ENCODE data around the gene PLCL1. TPM values are rescaled to one million over a fixed set of nuclear protein-coding genes. Genes with fewer than 3 reads are reported as not detected.

PLCL1 gene
- total and polyA plus RNA-seq, 4 donors, result 5.1 to 15.7 (median 13.2) TPM

DNA sequence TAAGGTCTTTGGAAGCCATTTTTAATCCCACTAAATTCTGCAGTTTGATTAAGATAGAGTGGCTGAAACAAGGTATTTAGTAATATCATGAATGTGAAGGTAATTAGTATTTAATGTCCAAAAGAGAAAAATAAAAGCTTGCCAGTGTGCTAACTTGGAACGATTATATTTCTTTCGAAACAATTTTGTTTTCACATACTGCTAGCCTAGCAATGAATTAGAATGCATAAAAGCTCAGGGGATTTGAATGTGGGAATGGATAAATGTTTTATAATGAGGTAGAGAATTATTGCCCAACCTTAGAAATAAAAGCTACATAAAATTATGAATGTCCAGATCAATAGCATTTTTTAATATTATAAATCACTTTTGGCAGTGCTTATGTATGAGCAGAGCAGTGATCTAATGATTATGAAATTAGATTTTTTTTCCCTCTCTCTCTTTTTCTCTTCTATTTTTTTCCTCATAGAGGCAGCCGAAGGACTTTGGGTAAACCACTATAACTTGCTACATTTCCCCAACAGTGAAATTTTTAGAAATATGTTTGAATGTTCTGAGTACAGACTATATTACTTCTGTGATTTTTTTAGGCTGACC lies 75.5 kb downstream of the PLCL1 start:
- 8 to 14% methylated on average over 3 of the region's 3 CpGs for WGBS, 2 donors
- Histone ChIP-seq H3K4me3 (ENCODE audit: low read length in 2 of 2) (no peak overlapping the region), H3K27me3 (ENCODE audit: control insufficient read depth in 1 of 2, insufficient read depth in 2 of 2, low read length in 1 of 2) (no peaks in the 10 kb centered on the region), H3K27ac (ENCODE audit: low read depth in 1 of 2, low read length in 2 of 2) (no peak overlapping the region), H3K36me3 (ENCODE audit: control insufficient read depth in 1 of 2, insufficient read depth in 2 of 2, low read length in 1 of 2) (no peaks in the 10 kb centered on the region), H3K4me1 (ENCODE audit: control insufficient read depth in 1 of 2, insufficient read depth in 2 of 2, low read length in 2 of 2) (peaks cover 4 to 9% of the 10 kb centered on the region in 2 donors), H3K9me3 (ENCODE audit: control insufficient read depth, low read length) (no peaks in the 10 kb centered on the region)
- peak; percentile 50 for ATAC-seq (ENCODE audit: low FRiP score)
- intact Hi-C loops (cut with DNase I), result loop anchor here in 1 of 2 donors (10.0 kb wide), 1 partner anchor 65 kb away; no protein-coding TSS in a partner anchor
- no peak for DNase-seq

DNA sequence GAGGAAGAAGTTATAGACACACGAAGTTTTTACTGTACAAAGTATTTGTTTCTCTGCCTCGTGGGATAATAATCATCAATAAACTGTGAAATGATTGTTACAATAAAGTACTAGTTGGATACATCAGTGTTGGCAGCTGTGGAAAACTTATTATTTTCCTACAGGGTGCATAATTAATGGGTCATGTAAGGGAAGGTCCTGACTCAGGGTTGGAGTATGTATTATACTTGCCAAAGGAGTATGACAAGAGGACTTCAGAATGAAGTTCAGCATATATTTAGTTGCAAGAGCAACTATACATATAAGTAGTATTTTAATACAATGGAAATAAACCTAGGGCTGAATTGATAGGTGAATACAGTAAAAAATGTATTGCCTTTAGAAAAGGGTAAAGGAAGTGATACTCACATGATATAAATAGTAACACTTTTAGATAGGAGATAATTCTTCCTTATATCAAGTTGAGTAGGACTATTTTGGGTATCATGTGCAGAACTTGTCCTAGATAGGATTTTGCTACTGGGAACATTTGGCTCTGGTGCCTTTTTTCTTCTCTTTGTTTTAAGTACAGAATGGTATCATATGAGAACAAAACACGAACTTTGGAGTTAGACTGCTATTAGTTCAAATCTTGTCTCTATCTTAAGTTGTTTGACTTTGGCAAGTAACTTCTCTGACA lies 79.1 kb downstream of the PLCL1 start:
- 23 to 29% methylated on average over 3 of the region's 3 CpGs for WGBS, 2 donors
- Histone ChIP-seq H3K27ac (ENCODE audit: low read depth in 1 of 2, low read length in 2 of 2) (no peak overlapping the region), H3K9me3 (ENCODE audit: control insufficient read depth, low read length) (no peaks in the 10 kb centered on the region), H3K27me3 (ENCODE audit: control insufficient read depth in 1 of 2, insufficient read depth in 2 of 2, low read length in 1 of 2) (no peaks in the 10 kb centered on the region), H3K4me1 (ENCODE audit: control insufficient read depth in 1 of 2, insufficient read depth in 2 of 2, low read length in 2 of 2) (peaks cover 3 to 6% of the 10 kb centered on the region in 2 donors), H3K4me3 (ENCODE audit: low read length in 2 of 2) (no peak overlapping the region), H3K36me3 (ENCODE audit: control insufficient read depth in 1 of 2, insufficient read depth in 2 of 2, low read length in 1 of 2) (no peaks in the 10 kb centered on the region)
- DNase-seq (no peak), ATAC-seq (ENCODE audit: low FRiP score) (no peak)
- intact Hi-C loops (cut with DNase I), result no loop called here

DNA sequence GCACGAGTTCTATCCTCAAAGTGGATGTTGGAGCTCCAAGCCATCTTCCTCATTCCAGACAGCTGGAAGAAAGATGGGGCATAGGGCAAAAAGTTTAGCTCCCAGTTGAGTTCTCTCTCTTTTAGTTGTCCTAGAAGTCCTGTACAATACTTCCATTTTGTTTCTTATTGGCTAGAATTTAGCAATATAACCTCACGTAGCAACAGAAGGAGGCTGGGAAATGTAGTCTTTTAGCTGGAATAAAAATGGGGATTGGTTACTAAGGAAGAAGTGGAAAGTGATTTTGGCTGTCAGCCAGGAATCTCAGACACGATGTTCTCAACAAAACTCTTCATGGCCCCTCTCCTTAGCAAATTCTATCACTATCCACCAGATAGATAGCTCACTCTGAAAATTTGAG lies 79.9 kb downstream of the PLCL1 start:
- Histone ChIP-seq H3K4me3 (ENCODE audit: low read length in 2 of 2) (no peak overlapping the region), H3K9me3 (ENCODE audit: control insufficient read depth, low read length) (no peaks in the 10 kb centered on the region), H3K36me3 (ENCODE audit: control insufficient read depth in 1 of 2, insufficient read depth in 2 of 2, low read length in 1 of 2) (no peaks in the 10 kb centered on the region), H3K4me1 (ENCODE audit: control insufficient read depth in 1 of 2, insufficient read depth in 2 of 2, low read length in 2 of 2) (peaks cover 0 to 5% of the 10 kb centered on the region in 2 donors), H3K27ac (ENCODE audit: low read depth in 1 of 2, low read length in 2 of 2) (no peak overlapping the region), H3K27me3 (ENCODE audit: control insufficient read depth in 1 of 2, insufficient read depth in 2 of 2, low read length in 1 of 2) (no peaks in the 10 kb centered on the region)
- DNase-seq (no peak), ATAC-seq (ENCODE audit: low FRiP score) (no peak)
- WGBS, 2 donors, result 53 to 63% methylated on average over 3 of the region's 3 CpGs
- intact Hi-C loops (cut with DNase I), result no loop called here

DNA sequence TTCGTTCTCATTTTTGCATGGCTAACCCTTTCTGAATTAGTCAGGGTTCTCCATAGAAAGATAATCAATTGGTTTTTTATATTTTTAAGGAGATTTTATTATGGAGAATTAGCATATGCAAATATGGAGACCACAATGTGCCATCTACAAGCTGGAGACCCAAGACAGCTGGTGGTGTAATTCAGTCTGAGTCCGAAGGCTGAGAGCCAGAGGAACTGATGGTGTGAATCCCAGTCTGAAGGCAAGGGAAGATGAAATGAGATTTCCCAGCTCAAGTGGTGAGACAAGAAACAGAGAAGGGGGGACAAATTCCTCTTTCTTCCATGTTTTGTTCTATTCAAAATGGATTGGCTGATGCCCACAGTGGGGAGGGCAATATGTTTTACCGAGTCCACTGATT lies 80.7 kb downstream of the PLCL1 start:
- H3K9me3 ChIP-seq (ENCODE audit: control insufficient read depth, low read length), result no peaks in the 10 kb centered on the region
- H3K36me3 ChIP-seq (ENCODE audit: control insufficient read depth in 1 of 2, insufficient read depth in 2 of 2, low read length in 1 of 2), result no peaks in the 10 kb centered on the region
- intact Hi-C loops (cut with DNase I), result no loop called here
- H3K4me3 ChIP-seq (ENCODE audit: low read length in 2 of 2), result no peak overlapping the region
- ATAC-seq (ENCODE audit: low FRiP score) (no peak), DNase-seq (no peak)
- no peak overlapping the region for H3K27ac ChIP-seq (ENCODE audit: low read depth in 1 of 2, low read length in 2 of 2)
- WGBS, 2 donors, result 96 to 98% methylated on average over 3 of the region's 3 CpGs
- peaks cover 0 to 5% of the 10 kb centered on the region in 2 donors for H3K4me1 ChIP-seq (ENCODE audit: control insufficient read depth in 1 of 2, insufficient read depth in 2 of 2, low read length in 2 of 2)
- H3K27me3 ChIP-seq (ENCODE audit: control insufficient read depth in 1 of 2, insufficient read depth in 2 of 2, low read length in 1 of 2), result no peaks in the 10 kb centered on the region

DNA sequence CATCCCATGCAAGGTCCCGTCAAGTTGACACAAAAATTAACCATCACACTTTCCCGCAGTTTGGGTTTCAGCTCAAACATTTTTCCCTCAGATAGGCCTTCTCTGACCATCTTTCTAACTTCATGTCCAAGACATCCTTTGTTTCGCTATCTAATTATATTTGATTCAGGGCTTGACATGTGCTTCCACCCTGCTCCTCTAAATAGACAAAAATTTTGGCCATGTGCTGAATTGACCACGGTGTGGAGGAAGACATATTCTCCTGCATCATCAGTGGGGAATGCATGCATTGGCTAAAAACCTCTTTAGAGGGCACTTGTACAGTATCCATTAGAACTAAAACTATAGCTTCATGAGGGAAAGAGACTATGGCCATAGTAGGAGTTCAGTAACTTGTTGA lies 81.2 kb downstream of the PLCL1 start:
- Histone ChIP-seq H3K27ac (ENCODE audit: low read depth in 1 of 2, low read length in 2 of 2) (no peak overlapping the region), H3K4me1 (ENCODE audit: control insufficient read depth in 1 of 2, insufficient read depth in 2 of 2, low read length in 2 of 2) (peaks cover 0 to 5% of the 10 kb centered on the region in 2 donors), H3K27me3 (ENCODE audit: control insufficient read depth in 1 of 2, insufficient read depth in 2 of 2, low read length in 1 of 2) (no peaks in the 10 kb centered on the region), H3K36me3 (ENCODE audit: control insufficient read depth in 1 of 2, insufficient read depth in 2 of 2, low read length in 1 of 2) (no peaks in the 10 kb centered on the region), H3K9me3 (ENCODE audit: control insufficient read depth, low read length) (no peaks in the 10 kb centered on the region), H3K4me3 (ENCODE audit: low read length in 2 of 2) (no peak overlapping the region)
- intact Hi-C loops (cut with DNase I), result no loop called here
- WGBS, 2 donors, result 75 to 78% methylated on average over 4 of the region's 4 CpGs
- ATAC-seq (ENCODE audit: low FRiP score), result no peak
- no peak for DNase-seq

DNA sequence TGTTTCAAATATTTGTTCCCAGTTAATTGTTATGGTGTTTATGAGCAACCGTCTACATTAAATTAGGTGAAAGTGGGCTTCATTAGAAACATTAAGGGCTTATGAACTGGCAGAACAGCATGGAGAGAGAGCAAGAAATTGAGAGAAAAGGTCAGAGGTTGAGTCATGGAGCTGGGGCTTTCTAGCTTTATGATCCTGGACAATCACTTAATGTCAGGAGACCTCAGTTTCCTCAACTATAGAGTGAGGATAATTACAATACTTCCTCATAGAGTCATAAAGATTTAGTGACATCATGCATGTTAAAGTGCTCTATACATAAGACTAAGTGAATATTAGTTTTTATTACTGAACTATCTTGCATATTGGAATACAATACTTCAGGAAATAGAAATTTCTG lies 83.9 kb downstream of the PLCL1 start:
- no peaks in the 10 kb centered on the region for H3K9me3 ChIP-seq (ENCODE audit: control insufficient read depth, low read length)
- intact Hi-C loops (cut with DNase I), result no loop called here
- H3K27ac ChIP-seq (ENCODE audit: low read depth in 1 of 2, low read length in 2 of 2), result no peak overlapping the region
- 91 to 92% methylated on average over 1 of the region's 1 CpG for WGBS, 2 donors
- H3K27me3 ChIP-seq (ENCODE audit: control insufficient read depth in 1 of 2, insufficient read depth in 2 of 2, low read length in 1 of 2), result no peaks in the 10 kb centered on the region
- no peak for DNase-seq
- no peak for ATAC-seq (ENCODE audit: low FRiP score)
- H3K4me1 ChIP-seq (ENCODE audit: control insufficient read depth in 1 of 2, insufficient read depth in 2 of 2, low read length in 2 of 2), result peaks cover 0 to 8% of the 10 kb centered on the region in 2 donors
- H3K36me3 ChIP-seq (ENCODE audit: control insufficient read depth in 1 of 2, insufficient read depth in 2 of 2, low read length in 1 of 2), result no peaks in the 10 kb centered on the region
- H3K4me3 ChIP-seq (ENCODE audit: low read length in 2 of 2), result no peak overlapping the region

DNA sequence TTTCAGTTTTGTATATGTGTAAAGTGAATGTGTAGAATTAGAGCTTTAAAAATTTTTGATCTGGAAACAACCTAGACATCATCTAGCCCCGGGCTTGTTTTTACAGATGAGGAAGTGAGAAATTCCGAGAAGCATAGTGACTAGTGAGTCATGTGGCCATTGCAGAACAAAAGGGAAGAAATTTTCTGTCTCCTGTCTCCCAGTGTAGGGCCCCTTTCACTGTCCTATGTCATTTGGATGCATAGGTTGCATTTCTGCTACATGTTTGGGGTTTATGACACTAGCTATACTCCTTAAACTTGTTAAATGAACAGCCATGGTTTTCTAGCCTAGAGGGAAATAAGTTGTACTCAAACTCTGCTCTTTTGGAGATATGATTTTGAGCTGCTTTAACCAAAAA lies 84.6 kb downstream of the PLCL1 start:
- no peak overlapping the region for H3K27ac ChIP-seq (ENCODE audit: low read depth in 1 of 2, low read length in 2 of 2)
- 47 to 61% methylated on average over 2 of the region's 2 CpGs for WGBS, 2 donors
- peaks cover 0 to 9% of the 10 kb centered on the region in 2 donors for H3K4me1 ChIP-seq (ENCODE audit: control insufficient read depth in 1 of 2, insufficient read depth in 2 of 2, low read length in 2 of 2)
- H3K36me3 ChIP-seq (ENCODE audit: control insufficient read depth in 1 of 2, insufficient read depth in 2 of 2, low read length in 1 of 2), result no peaks in the 10 kb centered on the region
- ATAC-seq (ENCODE audit: low FRiP score) (peak; percentile 69), DNase-seq (no peak)
- H3K9me3 ChIP-seq (ENCODE audit: control insufficient read depth, low read length), result no peaks in the 10 kb centered on the region
- intact Hi-C loops (cut with DNase I), result no loop called here
- H3K4me3 ChIP-seq (ENCODE audit: low read length in 2 of 2), result no peak overlapping the region
- no peaks in the 10 kb centered on the region for H3K27me3 ChIP-seq (ENCODE audit: control insufficient read depth in 1 of 2, insufficient read depth in 2 of 2, low read length in 1 of 2)

DNA sequence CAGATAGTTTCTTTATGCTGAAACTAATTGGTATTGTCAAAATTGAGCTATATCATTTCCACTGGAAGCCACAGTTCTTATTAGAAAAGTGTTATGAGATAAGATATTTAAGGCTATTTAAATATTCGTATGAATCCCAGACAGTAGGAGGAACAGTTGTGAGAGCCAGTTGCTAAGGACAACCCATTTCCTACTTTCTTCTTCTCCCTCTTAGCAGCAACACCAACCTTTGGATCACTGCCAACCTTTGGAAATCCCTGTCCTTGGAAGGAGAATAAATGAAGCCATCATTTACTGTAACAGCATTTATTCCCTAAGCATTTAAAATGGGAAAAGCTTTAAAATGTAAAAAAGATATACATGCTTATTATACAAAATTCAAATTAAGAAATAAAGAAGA lies 85.8 kb downstream of the PLCL1 start:
- H3K4me1 ChIP-seq (ENCODE audit: control insufficient read depth in 1 of 2, insufficient read depth in 2 of 2, low read length in 2 of 2), result peaks cover 2 to 11% of the 10 kb centered on the region in 2 donors
- no peaks in the 10 kb centered on the region for H3K27me3 ChIP-seq (ENCODE audit: control insufficient read depth in 1 of 2, insufficient read depth in 2 of 2, low read length in 1 of 2)
- H3K4me3 ChIP-seq (ENCODE audit: low read length in 2 of 2), result no peak overlapping the region
- WGBS, 2 donors, result 27 to 28% methylated on average over 1 of the region's 1 CpG
- no peak overlapping the region for H3K27ac ChIP-seq (ENCODE audit: low read depth in 1 of 2, low read length in 2 of 2)
- no peaks in the 10 kb centered on the region for H3K9me3 ChIP-seq (ENCODE audit: control insufficient read depth, low read length)
- intact Hi-C loops (cut with DNase I), result no loop called here
- no peak for DNase-seq
- no peak for ATAC-seq (ENCODE audit: low FRiP score)
- no peaks in the 10 kb centered on the region for H3K36me3 ChIP-seq (ENCODE audit: control insufficient read depth in 1 of 2, insufficient read depth in 2 of 2, low read length in 1 of 2)

DNA sequence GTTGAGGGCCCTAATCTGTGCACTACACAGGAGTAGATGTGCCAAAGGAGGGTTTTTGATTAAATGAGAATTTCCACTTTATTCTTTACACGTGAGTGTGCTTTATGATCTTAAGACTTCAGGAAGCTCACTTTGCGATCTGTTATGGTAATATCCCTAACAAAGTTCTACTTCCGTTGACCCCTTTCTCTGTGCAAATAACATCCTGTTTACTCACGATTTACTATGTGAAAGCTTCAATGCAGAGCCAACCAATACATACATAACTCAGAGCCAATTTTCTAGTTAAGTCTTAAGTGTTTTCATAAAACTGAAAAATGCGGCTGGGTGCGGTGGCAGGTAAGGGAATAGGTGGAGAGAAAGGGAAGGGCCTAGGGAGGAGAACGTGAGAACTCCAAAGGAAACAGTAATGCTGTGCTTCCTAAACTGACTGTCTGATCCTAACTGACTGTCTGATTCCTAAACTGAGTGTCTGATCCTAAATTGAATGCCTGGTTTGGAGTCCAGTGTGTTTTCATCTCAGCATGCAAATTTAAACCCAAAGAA lies 87.6 kb downstream of the PLCL1 start:
- H3K27ac ChIP-seq (ENCODE audit: low read depth in 1 of 2, low read length in 2 of 2), result no peak overlapping the region
- intact Hi-C loops (cut with DNase I), result no loop called here
- DNase-seq (no peak), ATAC-seq (ENCODE audit: low FRiP score) (no peak)
- H3K4me1 ChIP-seq (ENCODE audit: control insufficient read depth in 1 of 2, insufficient read depth in 2 of 2, low read length in 2 of 2), result peaks cover 2 to 11% of the 10 kb centered on the region in 2 donors
- H3K27me3 ChIP-seq (ENCODE audit: control insufficient read depth in 1 of 2, insufficient read depth in 2 of 2, low read length in 1 of 2), result no peaks in the 10 kb centered on the region
- H3K36me3 ChIP-seq (ENCODE audit: control insufficient read depth in 1 of 2, insufficient read depth in 2 of 2, low read length in 1 of 2), result no peaks in the 10 kb centered on the region
- H3K4me3 ChIP-seq (ENCODE audit: low read length in 2 of 2), result no peak overlapping the region
- 64 to 67% methylated on average over 7 of the region's 7 CpGs for WGBS, 2 donors
- no peaks in the 10 kb centered on the region for H3K9me3 ChIP-seq (ENCODE audit: control insufficient read depth, low read length)
